ENCODE results near the gene HDAC4.

Gene HDAC4

DNA sequence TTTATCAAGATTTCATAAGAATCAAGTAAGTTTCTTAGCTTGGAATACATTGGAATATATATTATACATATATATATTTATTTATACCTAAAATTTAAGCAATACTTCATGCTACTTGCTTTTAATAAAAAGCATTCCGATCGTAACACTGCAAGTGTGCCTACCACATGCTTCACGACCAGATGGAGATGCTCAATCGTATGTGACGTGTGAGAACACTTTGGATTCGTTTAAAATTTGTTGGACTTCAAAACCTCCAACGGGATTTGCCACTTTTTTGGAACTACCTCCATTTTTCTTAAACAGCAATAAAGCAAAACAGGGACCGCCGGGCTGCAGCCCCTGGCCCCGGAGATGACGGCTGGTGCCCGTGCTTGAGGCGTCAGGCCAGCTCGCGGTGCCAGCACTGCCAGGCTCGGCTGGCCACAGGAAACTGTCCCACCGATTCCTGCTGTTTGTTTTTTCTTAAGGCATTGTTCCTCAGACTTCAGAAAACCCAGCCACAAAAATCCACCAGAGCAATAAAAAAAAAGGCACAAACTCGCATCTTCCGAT lies 348.9 kb downstream of the HDAC4 start:
- peaks cover 0 to 8% of the 10 kb centered on the region in 2 experiments; a peak in 1 of 3 replicates for H3K36me3 ChIP-seq (ENCODE audit: control insufficient read depth in 2 of 2, insufficient read depth in 1 of 2, low read length in 2 of 2)
- ChIA-PET POLR2A (no interaction called here), CTCF (interaction anchor here (0.8 kb wide), 1 partner anchor 939 kb away, joined by 3 read pairs; no protein-coding TSS in a partner anchor)
- H3K4me1 ChIP-seq (ENCODE audit: control insufficient read depth, insufficient read depth, low read length): no peaks in the 10 kb centered on the region
- no peaks in the 10 kb centered on the region for H3K9me3 ChIP-seq (ENCODE audit: control insufficient read depth, insufficient read depth, low read depth, low read length)
- no peak overlapping the region for H3K27ac ChIP-seq (ENCODE audit: extremely low read depth, low read depth, low read length)
- TF ChIP-seq ZNF292 (tag by site-specific recombination; IDR thresholded peaks at IDR 0.05; ENCODE audit: borderline replicate concordance, low read depth): no peak
- TF ChIP-seq HOXC10 (CRISPR knock-in tag; IDR thresholded peaks at IDR 0.05): no peak
- no peak for TF ChIP-seq ZNF473 (tag by site-specific recombination; IDR thresholded peaks at IDR 0.05)
- TF ChIP-seq, protein P1, sequence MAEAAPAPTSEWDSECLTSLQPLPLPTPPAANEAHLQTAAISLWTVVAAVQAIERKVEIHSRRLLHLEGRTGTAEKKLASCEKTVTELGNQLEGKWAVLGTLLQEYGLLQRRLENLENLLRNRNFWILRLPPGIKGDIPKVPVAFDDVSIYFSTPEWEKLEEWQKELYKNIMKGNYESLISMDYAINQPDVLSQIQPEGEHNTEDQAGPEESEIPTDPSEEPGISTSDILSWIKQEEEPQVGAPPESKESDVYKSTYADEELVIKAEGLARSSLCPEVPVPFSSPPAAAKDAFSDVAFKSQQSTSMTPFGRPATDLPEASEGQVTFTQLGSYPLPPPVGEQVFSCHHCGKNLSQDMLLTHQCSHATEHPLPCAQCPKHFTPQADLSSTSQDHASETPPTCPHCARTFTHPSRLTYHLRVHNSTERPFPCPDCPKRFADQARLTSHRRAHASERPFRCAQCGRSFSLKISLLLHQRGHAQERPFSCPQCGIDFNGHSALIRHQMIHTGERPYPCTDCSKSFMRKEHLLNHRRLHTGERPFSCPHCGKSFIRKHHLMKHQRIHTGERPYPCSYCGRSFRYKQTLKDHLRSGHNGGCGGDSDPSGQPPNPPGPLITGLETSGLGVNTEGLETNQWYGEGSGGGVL (tag by site-specific recombination; IDR thresholded peaks at IDR 0.05): no peak
- no peak overlapping the region for H3K4me3 ChIP-seq (ENCODE audit: low read depth, low read length)

DNA sequence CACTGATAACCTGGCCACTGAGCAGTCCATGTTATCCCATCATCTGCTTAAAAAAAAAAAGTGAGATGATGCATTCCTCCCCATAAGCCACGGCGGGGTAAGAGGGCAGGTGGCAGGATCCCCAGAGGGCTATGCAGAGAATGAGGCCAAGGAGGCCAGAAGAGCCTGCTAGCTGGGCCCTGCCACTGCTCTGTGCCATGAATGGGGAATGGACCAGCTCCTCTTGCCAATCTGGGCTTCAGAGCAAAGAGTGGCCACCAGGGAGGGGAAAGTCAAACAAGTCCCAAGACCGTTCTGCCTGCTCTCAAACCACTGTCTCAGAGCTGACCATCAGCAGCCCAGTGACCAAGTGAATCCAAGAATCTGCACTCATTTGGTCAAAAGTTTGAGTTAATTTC lies 350.6 kb downstream of the HDAC4 start:
- Histone ChIP-seq H3K27ac (ENCODE audit: extremely low read depth, low read depth, low read length) (no peak overlapping the region), H3K36me3 (ENCODE audit: control insufficient read depth in 2 of 2, insufficient read depth in 1 of 2, low read length in 2 of 2) (peaks cover 0 to 8% of the 10 kb centered on the region in 2 experiments; a peak in 1 of 3 replicates), H3K4me3 (ENCODE audit: low read depth, low read length) (no peak overlapping the region), H3K4me1 (ENCODE audit: control insufficient read depth, insufficient read depth, low read length) (no peaks in the 10 kb centered on the region), H3K9me3 (ENCODE audit: control insufficient read depth, insufficient read depth, low read depth, low read length) (no peaks in the 10 kb centered on the region)
- ChIA-PET POLR2A (no interaction called here), CTCF (no interaction called here)
- TF ChIP-seq INSM2 (tag by site-specific recombination; IDR thresholded peaks at IDR 0.05) (no peak), ZBTB44 (tag by site-specific recombination; IDR thresholded peaks at IDR 0.05) (no peak), ZNF501 (tag by site-specific recombination; IDR thresholded peaks at IDR 0.05) (no peak), ZNF202 (tag by site-specific recombination; IDR thresholded peaks at IDR 0.05; ENCODE audit: borderline replicate concordance) (no peak), ZSCAN18 (tag by site-specific recombination; IDR thresholded peaks at IDR 0.05) (no peak), KLF16 (tag by site-specific recombination; IDR thresholded peaks at IDR 0.05) (no peak), ZNF629 (tag by site-specific recombination; IDR thresholded peaks at IDR 0.05) (no peak), ZNF626 (tag by site-specific recombination; IDR thresholded peaks at IDR 0.05) (no peak), ZNF768 (tag by site-specific recombination; IDR thresholded peaks at IDR 0.05) (no peak), ZNF138 (tag by site-specific recombination; IDR thresholded peaks at IDR 0.05; ENCODE audit: borderline replicate concordance) (no peak), YY2 (tag by site-specific recombination; IDR thresholded peaks at IDR 0.05) (no peak), SCRT1 (tag by site-specific recombination; IDR thresholded peaks at IDR 0.05; ENCODE audit: borderline replicate concordance) (no peak), ZNF473 (tag by site-specific recombination; IDR thresholded peaks at IDR 0.05) (no peak), ZNF274 (IDR thresholded peaks at IDR 0.05; ENCODE audit: low read length) (no peak), ZNF274 (tag by site-specific recombination; IDR thresholded peaks at IDR 0.05; ENCODE audit: borderline replicate concordance) (no peak), OSR2 (tag by site-specific recombination; IDR thresholded peaks at IDR 0.05) (no peak), ZNF518A (tag by site-specific recombination; conservative IDR thresholded peaks at IDR 0.05; ENCODE audit: low read depth) (no peak)
- TF ChIP-seq, protein P2, sequence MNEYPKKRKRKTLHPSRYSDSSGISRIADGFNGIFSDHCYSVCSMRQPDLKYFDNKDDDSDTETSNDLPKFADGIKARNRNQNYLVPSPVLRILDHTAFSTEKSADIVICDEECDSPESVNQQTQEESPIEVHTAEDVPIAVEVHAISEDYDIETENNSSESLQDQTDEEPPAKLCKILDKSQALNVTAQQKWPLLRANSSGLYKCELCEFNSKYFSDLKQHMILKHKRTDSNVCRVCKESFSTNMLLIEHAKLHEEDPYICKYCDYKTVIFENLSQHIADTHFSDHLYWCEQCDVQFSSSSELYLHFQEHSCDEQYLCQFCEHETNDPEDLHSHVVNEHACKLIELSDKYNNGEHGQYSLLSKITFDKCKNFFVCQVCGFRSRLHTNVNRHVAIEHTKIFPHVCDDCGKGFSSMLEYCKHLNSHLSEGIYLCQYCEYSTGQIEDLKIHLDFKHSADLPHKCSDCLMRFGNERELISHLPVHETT (tag by site-specific recombination; IDR thresholded peaks at IDR 0.05): no peak
